H9 (cell line): ENCODE measurements around the gene STOML3. TPM values are rescaled to one million over a fixed set of nuclear protein-coding genes. Genes with fewer than 3 reads are reported as not detected.
A peak's percentile ranks its signal among the peaks of the same experiment; 100 is the strongest.

ENCODE experiments used
- DNase-seq: peaks from one replicate; pipeline ENCODE4 v3.0.0-alpha.2; 2017
- H2AFZ ChIP-seq: one replicate; pipeline ENCODE4 v1.6.1; 2013; ENCODE audit warnings: mild to moderate bottlenecking, low read length, control low read depth, moderate library complexity
- H2AK5ac ChIP-seq: 2 replicates; pipeline ENCODE4 v1.6.1; 2013; ENCODE audit warnings: low read length, control low read depth, mixed read lengths; ENCODE audit not compliant: insufficient read length
- H2BK120ac ChIP-seq: one replicate; pipeline ENCODE4 v1.6.1; 2013; ENCODE audit warnings: low read depth, mild to moderate bottlenecking, low read length, control low read depth, inconsistent platforms; ENCODE audit not compliant: poor library complexity, severe bottlenecking
- H2BK12ac ChIP-seq: 2 replicates; pipeline ENCODE4 v1.6.1; 2013; ENCODE audit warnings: low read length, control low read depth, mixed read lengths, low read depth; ENCODE audit not compliant: insufficient read length
- H2BK15ac ChIP-seq: 2 replicates; pipeline ENCODE4 v1.6.1; 2013; ENCODE audit warnings: low read depth, low read length, control low read depth
- H2BK20ac ChIP-seq: one replicate; pipeline ENCODE4 v1.6.1; 2013; ENCODE audit warnings: low read depth, mild to moderate bottlenecking, low read length, control low read depth, inconsistent platforms; ENCODE audit not compliant: poor library complexity, severe bottlenecking
- H2BK5ac ChIP-seq: 2 replicates; pipeline ENCODE4 v1.6.1; 2013; ENCODE audit warnings: low read length, control low read depth, mixed read lengths; ENCODE audit not compliant: insufficient read length
- H3K14ac ChIP-seq: 2 replicates; pipeline ENCODE4 v1.6.1; 2013; ENCODE audit warnings: low read length, control low read depth; ENCODE audit not compliant: insufficient read depth
- H3K18ac ChIP-seq: 2 replicates; pipeline ENCODE4 v1.6.1; 2013; ENCODE audit warnings: low read depth, mild to moderate bottlenecking, mixed read lengths, low read length, control low read depth; ENCODE audit not compliant: insufficient read length
- H3K23ac ChIP-seq: 2 replicates; pipeline ENCODE4 v1.6.1; 2013; ENCODE audit warnings: low read length, control low read depth, mixed read lengths, low read depth; ENCODE audit not compliant: insufficient read length
- H3K23me2 ChIP-seq: 2 replicates; pipeline ENCODE4 v1.6.1; 2013; ENCODE audit warnings: low read depth, mild to moderate bottlenecking, mixed read lengths, low read length, control low read depth; ENCODE audit not compliant: insufficient read length, poor library complexity, severe bottlenecking
- H3K27ac ChIP-seq: 2 replicates; pipeline ENCODE4 v1.5.1; 2013; ENCODE audit warnings: low read length, control low read depth, mixed read lengths, low read depth; ENCODE audit not compliant: insufficient read length
- H3K27me3 ChIP-seq: 2 replicates; pipeline ENCODE4 v1.6.1; 2013; ENCODE audit warnings: low read length, control low read depth, inconsistent platforms; ENCODE audit not compliant: insufficient read depth
- H3K4ac ChIP-seq: 2 replicates; pipeline ENCODE4 v1.6.1; 2013; ENCODE audit warnings: low read depth, mild to moderate bottlenecking, control low read depth, inconsistent platforms, low read length, moderate library complexity
- H3K4me1 ChIP-seq: 2 replicates; pipeline ENCODE4 v1.6.1; 2013; ENCODE audit warnings: low read length, control low read depth, inconsistent platforms; ENCODE audit not compliant: insufficient read depth
- H3K4me2 ChIP-seq: 2 replicates; pipeline ENCODE4 v1.6.1; 2013; ENCODE audit warnings: low read length, control low read depth, mixed read lengths; ENCODE audit not compliant: insufficient read length, insufficient read depth
- H3K56ac ChIP-seq: 2 replicates; pipeline ENCODE4 v1.6.1; 2013; ENCODE audit warnings: low read depth, mild to moderate bottlenecking, mixed read lengths, low read length, control low read depth; ENCODE audit not compliant: insufficient read length
- H3K79me1 ChIP-seq: 2 replicates; pipeline ENCODE4 v1.6.1; 2013; ENCODE audit warnings: low read depth, mild to moderate bottlenecking, moderate library complexity, low read length, control low read depth, inconsistent platforms; ENCODE audit not compliant: insufficient read depth, poor library complexity, severe bottlenecking
- H3K79me2 ChIP-seq: 2 replicates; pipeline ENCODE4 v1.6.1; 2013; ENCODE audit warnings: low read length, control low read depth, inconsistent platforms; ENCODE audit not compliant: insufficient read depth
- H3K9ac ChIP-seq: 2 replicates; pipeline ENCODE4 v1.6.1; 2013; ENCODE audit warnings: low read length, control low read depth, mixed read lengths; ENCODE audit not compliant: insufficient read length; ENCODE audit errors: extremely low read depth
- H3K9me3 ChIP-seq: one replicate; pipeline ENCODE4 v1.6.1; 2013; ENCODE audit warnings: low read depth, low read length, inconsistent platforms; ENCODE audit not compliant: control insufficient read depth
- H3T11ph ChIP-seq: one replicate; pipeline ENCODE4 v1.6.1; 2013; ENCODE audit warnings: mild to moderate bottlenecking, low read length, control low read depth, inconsistent platforms
- H4K20me1 ChIP-seq: one replicate; pipeline ENCODE4 v1.6.1; 2013; ENCODE audit not compliant: control insufficient read depth, insufficient read length, insufficient read depth
- H4K5ac ChIP-seq: 2 replicates; pipeline ENCODE4 v1.6.1; 2013; ENCODE audit warnings: low read depth, mild to moderate bottlenecking, mixed read lengths, low read length, control low read depth; ENCODE audit not compliant: insufficient read length
- H4K8ac ChIP-seq: replicated peaks from 2 replicates; pipeline ENCODE4 v1.6.1; 2013; ENCODE audit warnings: low read length, control low read depth, mixed read lengths, low read depth; ENCODE audit not compliant: insufficient read length
- H4K91ac ChIP-seq: 2 replicates; pipeline ENCODE4 v1.6.1; 2013; ENCODE audit warnings: low read depth, mild to moderate bottlenecking, moderate library complexity, mixed read lengths, low read length, control low read depth; ENCODE audit not compliant: insufficient read length
- H3K27ac Mint-ChIP-seq, 3 experiments: 2 replicates in 2 of 3; 3 replicates in 1 of 3; pipeline ENCODE4 v1.8.0; 2020 to 2021; ENCODE audit warnings: mixed read lengths in 3 of 3, mild to moderate bottlenecking in 1 of 3, moderate library complexity in 1 of 3
- H3K27me3 Mint-ChIP-seq: 2 replicates; pipeline ENCODE4 v1.8.0; 2021; ENCODE audit warnings: low read depth, mild to moderate bottlenecking, moderate library complexity, mixed read lengths
- H3K36me3 Mint-ChIP-seq, 3 experiments: 2 replicates in 2 of 3; 3 replicates in 1 of 3; pipeline ENCODE4 v1.8.0; 2020 to 2021; ENCODE audit warnings: low read depth in 3 of 3, mixed read lengths in 3 of 3; ENCODE audit not compliant: insufficient read depth in 1 of 3
- H3K4me1 Mint-ChIP-seq, 2 experiments: 2 replicates each; pipeline ENCODE4 v1.8.0; 2020; ENCODE audit warnings: mixed read lengths in 2 of 2
- H3K4me3 Mint-ChIP-seq, 2 experiments: 2 replicates in 1 of 2; 3 replicates in 1 of 2; pipeline ENCODE4 v1.8.0; 2020 to 2021; ENCODE audit warnings: mild to moderate bottlenecking in 2 of 2, mixed read lengths in 2 of 2, moderate library complexity in 1 of 2
- H3K9me3 Mint-ChIP-seq, 2 experiments: 2 replicates in 1 of 2; 3 replicates in 1 of 2; pipeline ENCODE4 v1.8.0; 2020; ENCODE audit warnings: mild to moderate bottlenecking in 2 of 2, mixed read lengths in 2 of 2, moderate library complexity in 1 of 2
- WGBS: extraction: QIAGEN DNeasy Blood & Tissue Kit; methylation state at CpG from one replicate; pipeline ENCODE4 v1.1.7; 2013; ENCODE audit warnings: missing lambda C conversion rate, low lambda C conversion rate, mixed read lengths; ENCODE audit not compliant: insufficient read length; ENCODE audit errors: extremely low coverage; 5-methylcytosine and 5-hydroxymethylcytosine counted together
- total RNA-seq: library from RNA; stranded (reverse); gene quantifications from 2 replicates; pipeline ENCODE4 v1.2.1, GENCODE V29; 2021
- TF ChIP-seq, protein P1 (sequence below): fragments of 200-600 bp; sonication (generic); conservative IDR thresholded peaks from 3 replicates; pipeline ENCODE4 v1.8.0; 2021; ENCODE audit warnings: antibody characterized with exemption, mild to moderate bottlenecking

Gene STOML3
- total RNA-seq, 1 experiment from 2014 or later: not detected

DNA sequence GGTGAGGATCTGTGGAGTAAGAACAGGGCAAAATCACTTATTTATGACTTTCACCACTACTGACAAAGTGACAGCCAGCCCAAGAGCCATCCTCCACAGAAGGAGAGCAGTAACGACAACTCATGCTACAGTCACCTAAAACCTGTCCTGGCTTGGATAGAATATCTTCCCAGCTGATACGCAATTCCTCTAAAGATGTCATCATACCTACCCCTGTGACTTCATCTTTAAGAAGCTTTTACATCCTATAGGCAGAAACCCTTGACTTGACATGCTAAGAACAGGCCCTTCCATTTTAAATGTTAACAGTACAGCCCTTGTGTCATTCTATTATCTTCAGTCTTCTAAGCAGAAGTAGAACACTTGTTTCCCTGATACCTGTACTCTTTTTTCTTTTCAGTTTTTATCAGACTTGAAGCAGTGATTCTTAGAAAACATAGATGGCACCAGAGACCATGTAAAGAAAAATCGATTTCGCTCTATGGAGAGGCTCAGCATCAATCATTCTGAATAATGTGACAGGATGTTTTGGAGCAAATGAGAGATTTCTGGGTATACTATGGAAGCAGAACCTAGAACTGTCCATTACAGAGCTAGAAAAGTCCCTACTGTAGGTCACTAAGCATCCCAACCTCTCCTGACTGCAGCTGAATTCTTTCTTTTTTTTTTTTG, 20.1 kb downstream of the STOML3 start:
- Histone ChIP-seq H3K79me2 (no peaks in the 10 kb centered on the region), H2BK20ac (no peak overlapping the region), H4K20me1 (no peaks in the 10 kb centered on the region), H2BK15ac (no peak overlapping the region), H3K27me3 (no peaks in the 10 kb centered on the region), H2BK12ac (no peak overlapping the region), H3K23ac (no peak overlapping the region), H3K9me3 (no peaks in the 10 kb centered on the region), H4K91ac (no peak overlapping the region), H3T11ph (no peak overlapping the region), H3K4ac (no peak overlapping the region), H3K4me2 (no peak overlapping the region), H3K9ac (no peak overlapping the region), H3K27ac (no peak overlapping the region), H2BK120ac (no peak overlapping the region), H2BK5ac (no peak overlapping the region), H3K4me1 (peaks cover 4% of the 10 kb centered on the region; the same call in 1 of the 2 replicates), H3K14ac (no peak overlapping the region), H2AK5ac (no peak overlapping the region), H3K56ac (no peak overlapping the region), H3K79me1 (no peaks in the 10 kb centered on the region), H3K23me2 (no peaks in the 10 kb centered on the region), H4K8ac (no peak overlapping the region), H2AFZ (no peak overlapping the region), H4K5ac (no peak overlapping the region), H3K18ac (no peak overlapping the region)
- Mint-ChIP-seq H3K36me3 (no peaks in the 10 kb centered on the region), H3K9me3 (no peaks in the 10 kb centered on the region), H3K4me1 (peaks cover 19 to 22% of the 10 kb centered on the region in 2 experiments), H3K4me3 (no peak overlapping the region), H3K27ac (no peak overlapping the region), H3K27me3 (no peaks in the 10 kb centered on the region)
- DNase-seq: no peak
- WGBS: no CpG with 5 or more reads among the region's 4 CpGs
- TF ChIP-seq, protein P1, sequence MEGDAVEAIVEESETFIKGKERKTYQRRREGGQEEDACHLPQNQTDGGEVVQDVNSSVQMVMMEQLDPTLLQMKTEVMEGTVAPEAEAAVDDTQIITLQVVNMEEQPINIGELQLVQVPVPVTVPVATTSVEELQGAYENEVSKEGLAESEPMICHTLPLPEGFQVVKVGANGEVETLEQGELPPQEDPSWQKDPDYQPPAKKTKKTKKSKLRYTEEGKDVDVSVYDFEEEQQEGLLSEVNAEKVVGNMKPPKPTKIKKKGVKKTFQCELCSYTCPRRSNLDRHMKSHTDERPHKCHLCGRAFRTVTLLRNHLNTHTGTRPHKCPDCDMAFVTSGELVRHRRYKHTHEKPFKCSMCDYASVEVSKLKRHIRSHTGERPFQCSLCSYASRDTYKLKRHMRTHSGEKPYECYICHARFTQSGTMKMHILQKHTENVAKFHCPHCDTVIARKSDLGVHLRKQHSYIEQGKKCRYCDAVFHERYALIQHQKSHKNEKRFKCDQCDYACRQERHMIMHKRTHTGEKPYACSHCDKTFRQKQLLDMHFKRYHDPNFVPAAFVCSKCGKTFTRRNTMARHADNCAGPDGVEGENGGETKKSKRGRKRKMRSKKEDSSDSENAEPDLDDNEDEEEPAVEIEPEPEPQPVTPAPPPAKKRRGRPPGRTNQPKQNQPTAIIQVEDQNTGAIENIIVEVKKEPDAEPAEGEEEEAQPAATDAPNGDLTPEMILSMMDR: peak; percentile 49
